Neural progenitor cell (in vitro differentiated cells): ENCODE results near the gene OGDH.

Experiments used
- EZH2 ChIP-seq: fragments of 200-600 bp; sonication (generic); IDR thresholded peaks from 2 replicates; pipeline ENCODE4 v1.6.1; 2017; ENCODE audit warnings: antibody characterized with exemption, mild to moderate bottlenecking, moderate library complexity
- EZH2phosphoT487 ChIP-seq: fragments of 200-600 bp; sonication (generic); IDR thresholded peaks from 2 replicates; pipeline ENCODE4 v1.6.1; 2017; ENCODE audit warnings: antibody characterized with exemption
- TF ChIP-seq, protein P1 (sequence below): fragments of 200-600 bp; sonication (generic); IDR thresholded peaks from 2 replicates; pipeline ENCODE4 v1.5.1; 2017; ENCODE audit warnings: antibody characterized with exemption, mild to moderate bottlenecking

DNA sequence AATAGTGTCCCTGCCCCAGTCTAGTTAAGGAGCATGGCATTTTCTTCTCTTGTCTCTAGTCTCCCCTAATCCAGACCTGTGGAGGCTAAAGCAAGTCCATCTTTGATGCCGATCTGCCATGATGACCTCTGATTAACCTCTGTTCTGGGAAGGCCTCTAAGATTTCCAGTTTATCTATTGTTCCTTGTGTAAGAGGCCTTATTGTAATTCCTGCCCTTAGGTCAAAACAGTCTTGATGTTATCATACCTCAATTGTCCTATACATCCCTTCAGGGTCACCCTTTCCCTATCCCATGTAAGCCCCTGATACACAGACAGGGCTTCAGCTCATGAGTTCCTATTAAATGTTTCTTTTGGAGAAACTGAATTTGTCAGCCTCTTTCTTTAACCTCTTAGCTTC is 137.3 kb downstream of the OGDH start:
- TF ChIP-seq, protein P1, sequence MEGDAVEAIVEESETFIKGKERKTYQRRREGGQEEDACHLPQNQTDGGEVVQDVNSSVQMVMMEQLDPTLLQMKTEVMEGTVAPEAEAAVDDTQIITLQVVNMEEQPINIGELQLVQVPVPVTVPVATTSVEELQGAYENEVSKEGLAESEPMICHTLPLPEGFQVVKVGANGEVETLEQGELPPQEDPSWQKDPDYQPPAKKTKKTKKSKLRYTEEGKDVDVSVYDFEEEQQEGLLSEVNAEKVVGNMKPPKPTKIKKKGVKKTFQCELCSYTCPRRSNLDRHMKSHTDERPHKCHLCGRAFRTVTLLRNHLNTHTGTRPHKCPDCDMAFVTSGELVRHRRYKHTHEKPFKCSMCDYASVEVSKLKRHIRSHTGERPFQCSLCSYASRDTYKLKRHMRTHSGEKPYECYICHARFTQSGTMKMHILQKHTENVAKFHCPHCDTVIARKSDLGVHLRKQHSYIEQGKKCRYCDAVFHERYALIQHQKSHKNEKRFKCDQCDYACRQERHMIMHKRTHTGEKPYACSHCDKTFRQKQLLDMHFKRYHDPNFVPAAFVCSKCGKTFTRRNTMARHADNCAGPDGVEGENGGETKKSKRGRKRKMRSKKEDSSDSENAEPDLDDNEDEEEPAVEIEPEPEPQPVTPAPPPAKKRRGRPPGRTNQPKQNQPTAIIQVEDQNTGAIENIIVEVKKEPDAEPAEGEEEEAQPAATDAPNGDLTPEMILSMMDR, result no peak
- TF ChIP-seq EZH2 (no peak), EZH2phosphoT487 (no peak)
